ENCODE results near the gene CRB2.

- TF ChIP-seq CTCF (conservative IDR thresholded peaks at IDR 0.05), result no peak
- no peak for TF ChIP-seq ZFX (IDR thresholded peaks at IDR 0.05)
Observed at GRCh38 chr9:123372766-123373446, 16.9 kb downstream of the CRB2 start.

Measured in C4-2B (cell line).